ENCODE measurements around the gene TRMT6. TPM values are rescaled to one million over a fixed set of nuclear protein-coding genes. Genes with fewer than 3 reads are reported as not detected.

Gene TRMT6, protein sequence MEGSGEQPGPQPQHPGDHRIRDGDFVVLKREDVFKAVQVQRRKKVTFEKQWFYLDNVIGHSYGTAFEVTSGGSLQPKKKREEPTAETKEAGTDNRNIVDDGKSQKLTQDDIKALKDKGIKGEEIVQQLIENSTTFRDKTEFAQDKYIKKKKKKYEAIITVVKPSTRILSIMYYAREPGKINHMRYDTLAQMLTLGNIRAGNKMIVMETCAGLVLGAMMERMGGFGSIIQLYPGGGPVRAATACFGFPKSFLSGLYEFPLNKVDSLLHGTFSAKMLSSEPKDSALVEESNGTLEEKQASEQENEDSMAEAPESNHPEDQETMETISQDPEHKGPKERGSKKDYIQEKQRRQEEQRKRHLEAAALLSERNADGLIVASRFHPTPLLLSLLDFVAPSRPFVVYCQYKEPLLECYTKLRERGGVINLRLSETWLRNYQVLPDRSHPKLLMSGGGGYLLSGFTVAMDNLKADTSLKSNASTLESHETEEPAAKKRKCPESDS
- total RNA-seq (2014; rRNA removed; shearing (Covaris generic)): 26.9 and 29.1 TPM in 2 replicates
- 25.2 and 25.9 TPM in 2 replicates for polyA plus RNA-seq (2015; cell fraction: cytosol; rRNA removed)
- 24.9 and 30.0 TPM in 2 replicates for polyA plus RNA-seq (2015; cell fraction: nucleus; rRNA removed)

DNA sequence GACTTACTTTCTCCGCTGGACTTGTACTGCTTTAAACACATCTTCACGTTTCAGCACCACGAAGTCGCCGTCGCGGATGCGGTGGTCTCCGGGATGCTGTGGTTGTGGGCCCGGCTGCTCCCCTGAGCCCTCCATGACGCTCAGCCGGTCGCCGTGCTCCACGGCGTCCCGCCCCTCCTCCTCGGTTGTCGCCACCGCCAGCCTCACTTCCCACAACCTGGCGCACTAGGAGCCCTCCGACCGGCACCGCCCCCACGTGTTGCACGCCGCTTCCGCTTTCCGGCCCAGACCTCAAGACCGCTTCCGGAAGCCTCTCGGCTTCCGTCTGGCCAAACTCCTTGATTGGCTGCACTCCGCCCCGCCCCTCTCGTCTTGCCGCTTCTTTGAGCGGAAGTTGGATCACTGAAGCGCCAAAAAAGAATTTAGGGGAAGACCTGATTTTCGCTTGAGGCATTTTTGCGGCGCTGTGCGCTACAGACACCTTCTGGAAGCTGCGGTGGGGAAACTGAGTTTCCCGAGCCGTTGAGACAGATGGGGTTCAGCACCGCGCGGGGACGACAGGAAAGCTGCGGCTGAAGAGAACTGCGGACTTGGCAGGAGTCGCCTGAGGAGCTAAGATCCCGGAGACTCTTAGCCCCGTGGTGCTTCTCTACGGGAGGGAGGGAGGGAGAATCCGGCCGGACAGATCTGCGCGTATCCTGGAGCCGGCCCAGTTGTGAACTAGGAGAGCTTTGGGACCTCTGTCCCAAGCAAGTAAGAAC lies at the start of gene TRMT6, which contains the start of gene MCM8:
Gene TRMT6, minus strand, starts transcription at position 263 of the 761 bp plus-strand sequence. Its CDS starts 128 bp downstream, at position 135.
Gene MCM8, plus strand, starts transcription at position 382 of the 761 bp plus-strand sequence. CDS start 1,364 bp downstream, outside the sequence.
- peak; percentile 98 for DNase-seq (ENCODE audit: low read depth, low spot score)
- in situ Hi-C loops (cut with HindIII; ENCODE audit: low pct_unique_long_range_greater_than_20kb, low sequenced_read_pairs): no loop called here

DNA sequence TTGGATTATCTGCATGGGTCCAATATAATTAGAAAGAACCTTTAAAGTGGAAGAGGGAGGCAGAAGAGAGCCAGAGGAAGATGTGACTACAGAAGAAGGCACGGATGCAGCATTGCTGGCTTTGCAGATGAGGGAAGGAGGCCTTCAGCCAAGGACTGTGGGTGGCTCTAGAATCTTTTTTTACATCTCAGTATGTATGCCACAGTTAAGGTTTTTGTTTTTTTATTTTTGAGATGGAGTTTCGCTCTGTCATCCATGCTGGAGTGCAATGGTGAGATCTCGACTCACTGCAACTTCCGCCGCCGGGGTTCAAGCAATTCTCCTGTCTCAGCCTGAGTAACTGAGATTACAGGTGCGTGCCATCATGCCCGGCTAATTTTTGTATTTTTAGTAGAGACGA lies 49.5 kb upstream of the TRMT6 start:
- in situ Hi-C loops (cut with HindIII; ENCODE audit: low pct_unique_long_range_greater_than_20kb, low sequenced_read_pairs): no loop called here

DNA sequence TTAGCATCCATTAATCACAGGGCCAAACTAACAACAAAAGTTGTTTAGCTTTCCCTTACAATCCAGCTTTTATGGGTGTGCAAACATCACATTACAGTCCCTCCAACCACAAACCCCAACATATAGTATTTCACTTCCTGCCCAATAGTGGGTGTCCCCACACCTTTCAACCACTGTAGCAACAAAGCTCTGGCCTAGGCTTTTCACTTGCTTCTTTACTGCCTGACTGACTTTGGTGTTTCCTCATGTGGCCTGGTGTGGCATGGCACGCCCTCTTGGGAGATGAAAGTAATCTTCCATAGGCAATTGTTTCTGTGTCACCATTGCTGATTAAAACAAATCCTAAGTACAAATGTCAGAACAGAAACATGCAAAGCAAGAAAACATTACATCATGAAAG lies 46.4 kb upstream of the TRMT6 start:
- DNase-seq (ENCODE audit: low read depth, low spot score): no peak
- in situ Hi-C loops (cut with HindIII; ENCODE audit: low pct_unique_long_range_greater_than_20kb, low sequenced_read_pairs): no loop called here

More for the DNA sequence above, 49.5 kb upstream of the TRMT6 start:
- DNase-seq (ENCODE audit: low read depth, low spot score): no peak

DNA sequence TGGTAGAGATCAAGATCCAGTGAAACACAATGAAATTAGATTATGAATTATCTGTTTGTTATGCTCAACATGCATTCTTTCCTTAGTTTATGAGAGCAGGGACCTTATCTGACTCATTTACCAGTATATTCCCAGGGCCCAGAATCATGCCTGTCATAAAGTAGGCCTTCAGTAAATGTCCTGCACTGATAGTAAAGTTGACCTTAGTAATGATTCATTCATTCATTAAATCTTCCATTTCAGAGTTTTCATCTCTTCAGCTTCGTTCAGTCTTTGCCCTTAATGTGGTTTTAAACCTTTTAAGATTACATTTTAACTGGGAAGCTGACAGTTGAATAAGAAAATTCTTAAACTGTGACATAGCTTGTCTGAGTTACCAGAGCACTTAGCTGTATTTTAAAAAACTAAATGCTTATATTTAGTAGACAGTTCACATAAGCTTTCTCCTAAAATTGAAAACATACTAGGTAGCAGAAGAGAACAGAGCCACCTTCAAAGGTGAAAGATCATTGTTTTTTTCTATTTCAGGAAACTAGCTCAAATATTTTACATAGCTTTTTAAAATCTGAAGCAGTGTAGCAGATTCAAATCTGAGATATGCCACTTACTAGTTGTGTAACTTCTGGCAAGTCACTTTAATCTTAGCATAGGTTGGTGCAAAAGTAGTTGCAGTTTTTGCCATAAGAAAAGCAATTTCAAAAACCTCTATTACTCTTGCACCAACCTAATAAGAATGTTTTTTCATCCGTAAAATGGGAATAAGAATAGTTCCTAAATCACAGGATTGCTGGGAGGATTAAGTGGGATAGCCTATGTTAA lies 41.5 kb upstream of the TRMT6 start:
- no peak for DNase-seq (ENCODE audit: low read depth, low spot score)
- in situ Hi-C loops (cut with HindIII; ENCODE audit: low pct_unique_long_range_greater_than_20kb, low sequenced_read_pairs): no loop called here

DNA sequence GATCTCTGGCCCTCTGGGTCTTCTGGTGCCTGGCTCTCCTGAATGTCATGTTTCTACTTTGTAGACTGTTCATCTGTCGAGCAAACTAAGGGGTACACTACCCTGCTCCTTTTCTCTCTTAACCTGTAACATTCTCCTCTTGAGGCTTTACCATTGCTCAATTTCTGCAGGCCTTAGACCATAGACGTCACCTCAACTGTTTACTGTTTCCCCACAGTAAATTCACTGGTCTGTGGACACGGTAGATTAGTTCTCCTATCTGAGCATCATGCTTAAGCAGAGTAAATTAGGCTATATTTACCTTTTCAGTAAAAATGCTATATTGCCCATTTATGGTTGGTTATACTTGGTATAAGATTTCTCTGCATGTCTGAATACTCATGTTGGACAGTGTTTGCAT lies 40.6 kb upstream of the TRMT6 start:
- in situ Hi-C loops (cut with HindIII; ENCODE audit: low pct_unique_long_range_greater_than_20kb, low sequenced_read_pairs): no loop called here
- DNase-seq (ENCODE audit: low read depth, low spot score): no peak

DNA sequence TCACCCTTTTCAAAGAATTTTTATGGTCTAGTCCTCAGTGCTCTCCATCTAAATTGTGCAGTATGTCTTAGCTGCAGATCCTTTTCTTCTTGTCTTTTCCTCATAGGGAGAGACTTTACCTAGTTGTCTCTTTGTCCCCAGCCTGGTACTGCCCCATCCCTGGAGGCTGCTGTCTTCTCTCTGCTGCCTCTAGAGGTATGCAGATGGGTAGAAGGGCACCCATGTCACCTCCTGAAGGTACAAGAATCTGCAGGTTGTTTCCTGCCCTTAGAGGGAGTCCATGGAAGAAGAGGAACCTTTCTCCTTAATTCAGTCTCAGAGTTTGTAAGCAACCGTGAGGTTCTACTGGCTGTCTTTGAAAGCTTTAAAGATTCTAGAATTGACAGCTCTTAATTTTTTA lies 39.2 kb upstream of the TRMT6 start:
- DNase-seq (ENCODE audit: low read depth, low spot score): no peak
- in situ Hi-C loops (cut with HindIII; ENCODE audit: low pct_unique_long_range_greater_than_20kb, low sequenced_read_pairs): no loop called here

DNA sequence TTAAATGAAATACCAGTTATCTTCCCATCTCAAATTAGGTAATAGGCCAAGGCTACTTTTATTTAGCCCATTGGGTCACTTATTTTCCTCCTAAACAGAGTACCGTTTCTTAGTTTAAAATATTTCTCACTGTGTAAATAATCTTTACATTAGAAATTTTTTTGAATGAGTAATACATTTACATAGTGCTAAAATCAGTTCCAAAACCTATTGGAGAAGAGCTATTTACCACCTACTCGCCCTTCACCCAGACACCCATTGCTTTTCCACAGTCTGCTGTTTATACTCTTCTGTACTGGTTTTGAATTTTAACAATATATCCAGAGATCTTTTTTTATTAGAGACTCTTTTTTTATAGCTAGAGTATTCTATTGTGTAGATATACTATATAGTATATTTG lies 37.0 kb upstream of the TRMT6 start:
- DNase-seq (ENCODE audit: low read depth, low spot score): no peak
- in situ Hi-C loops (cut with HindIII; ENCODE audit: low pct_unique_long_range_greater_than_20kb, low sequenced_read_pairs): no loop called here

DNA sequence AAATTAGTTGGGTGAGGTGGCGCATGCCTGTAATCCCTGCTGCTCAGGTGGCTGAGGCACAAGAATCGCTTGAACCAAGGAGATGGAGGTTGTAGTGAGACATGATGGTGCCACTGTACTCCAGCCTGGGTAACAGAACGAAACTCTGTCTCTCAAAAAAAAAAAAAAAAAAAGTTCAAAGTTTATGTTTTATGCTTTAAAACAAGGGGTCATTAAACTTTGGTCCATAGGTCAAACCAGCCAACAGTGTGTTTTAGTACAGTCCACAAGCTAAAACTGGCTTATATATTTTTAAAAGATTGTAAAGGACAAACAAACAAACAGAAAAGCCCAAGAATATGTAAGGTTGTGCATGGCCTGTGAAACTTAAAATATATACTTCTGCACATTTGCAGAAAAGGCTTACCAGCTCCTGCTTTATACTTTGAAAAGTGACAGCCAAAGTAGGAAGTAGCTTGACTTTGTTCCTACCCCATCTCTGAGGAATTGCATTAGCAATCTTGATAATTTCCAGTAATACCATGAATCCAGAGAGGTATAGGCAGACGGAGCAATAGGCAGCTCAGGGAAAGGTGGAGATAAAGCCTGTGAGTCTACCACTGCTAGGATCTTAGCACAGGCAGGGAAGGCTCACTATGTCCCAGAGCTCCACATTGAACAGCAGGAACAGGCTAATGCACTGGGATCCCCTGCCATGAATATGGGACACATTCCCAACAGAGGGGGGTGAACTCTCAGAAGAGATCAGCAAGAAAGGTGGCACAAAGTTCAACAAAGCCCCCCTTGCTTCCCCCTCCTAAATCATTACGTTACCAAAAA lies 30.6 kb upstream of the TRMT6 start:
- in situ Hi-C loops (cut with HindIII; ENCODE audit: low pct_unique_long_range_greater_than_20kb, low sequenced_read_pairs): no loop called here
- no peak for DNase-seq (ENCODE audit: low read depth, low spot score)

DNA sequence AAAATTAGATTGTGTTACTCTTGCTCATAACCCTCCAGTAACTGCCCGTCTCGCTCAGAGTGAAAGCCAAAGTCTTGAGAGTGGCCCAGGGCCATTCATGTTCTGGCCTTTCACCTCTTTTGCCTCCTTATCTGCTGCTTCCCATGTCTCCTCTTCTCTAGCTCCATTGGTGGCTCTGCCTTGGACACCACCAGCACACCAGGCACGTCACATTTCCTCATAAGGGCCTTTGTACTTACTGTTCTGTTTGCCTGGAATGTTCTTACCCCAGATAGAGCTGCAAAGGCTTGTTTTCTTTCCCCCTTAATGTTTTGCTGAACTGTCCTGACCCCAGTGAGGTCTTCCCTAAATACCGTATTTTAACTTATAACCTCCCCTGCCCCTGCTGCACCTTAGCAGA lies 29.5 kb upstream of the TRMT6 start:
- in situ Hi-C loops (cut with HindIII; ENCODE audit: low pct_unique_long_range_greater_than_20kb, low sequenced_read_pairs): no loop called here
- DNase-seq (ENCODE audit: low read depth, low spot score): no peak

DNA sequence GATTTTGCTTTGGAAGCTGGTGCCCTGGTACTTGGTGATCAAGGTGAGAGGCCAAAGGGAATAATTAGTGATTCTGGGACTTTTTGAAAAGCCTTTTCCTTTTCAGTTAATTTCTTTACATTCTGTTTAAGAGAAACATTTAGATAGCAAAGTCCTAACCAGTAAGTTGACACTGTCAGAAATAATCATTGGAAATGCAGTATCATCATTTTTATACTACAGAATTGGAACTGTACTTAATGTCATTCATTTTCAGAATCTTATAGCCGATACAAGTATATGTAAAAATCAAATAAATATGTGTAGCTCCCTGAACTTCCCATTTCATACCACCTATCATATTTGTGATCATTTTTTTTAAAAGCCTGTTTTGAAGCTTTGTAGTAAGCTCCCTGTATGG lies 27.6 kb upstream of the TRMT6 start:
- in situ Hi-C loops (cut with HindIII; ENCODE audit: low pct_unique_long_range_greater_than_20kb, low sequenced_read_pairs): no loop called here

DNA sequence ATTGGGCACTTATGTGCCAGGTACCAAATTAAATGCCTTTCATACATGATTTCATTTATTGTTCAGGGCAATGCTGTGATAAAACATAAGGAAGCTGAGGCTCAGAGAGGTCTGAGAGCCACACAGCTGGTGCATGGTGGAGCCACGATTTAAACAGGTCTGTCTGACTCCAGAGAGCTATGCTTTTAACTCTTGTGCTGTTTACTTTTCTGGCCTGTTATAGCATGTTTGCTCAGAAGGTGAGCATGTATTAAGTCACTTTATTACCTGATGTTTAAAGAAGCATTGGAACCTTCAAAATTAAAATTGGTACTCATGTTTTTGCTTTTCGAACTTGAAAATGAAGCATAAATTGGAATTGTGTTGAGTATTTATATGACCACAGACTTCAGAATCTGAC lies 26.9 kb upstream of the TRMT6 start:
- DNase-seq (ENCODE audit: low read depth, low spot score): no peak
- in situ Hi-C loops (cut with HindIII; ENCODE audit: low pct_unique_long_range_greater_than_20kb, low sequenced_read_pairs): no loop called here

More for the DNA sequence above, 27.6 kb upstream of the TRMT6 start:
- DNase-seq (ENCODE audit: low read depth, low spot score): no peak

DNA sequence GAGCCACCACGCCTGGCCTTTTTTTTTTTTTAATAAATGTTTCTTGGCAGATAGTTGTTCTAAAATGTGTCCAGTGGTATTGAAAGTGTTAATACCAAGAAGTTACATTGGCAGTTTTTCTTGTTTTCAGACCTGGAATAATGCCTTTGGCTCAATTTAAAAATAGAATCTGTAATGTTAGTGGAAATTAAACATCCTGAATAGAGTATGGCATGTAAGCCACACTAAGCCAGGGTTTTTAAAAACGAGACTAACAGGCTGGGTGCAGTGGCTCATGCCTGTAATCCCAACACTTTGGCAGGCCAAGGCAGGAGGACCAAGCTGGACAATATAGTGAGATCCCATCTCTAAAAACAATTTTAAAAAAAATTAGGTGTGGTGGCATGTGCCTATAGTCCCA lies 25.4 kb upstream of the TRMT6 start:
- DNase-seq (ENCODE audit: low read depth, low spot score): no peak
- in situ Hi-C loops (cut with HindIII; ENCODE audit: low pct_unique_long_range_greater_than_20kb, low sequenced_read_pairs): no loop called here

DNA sequence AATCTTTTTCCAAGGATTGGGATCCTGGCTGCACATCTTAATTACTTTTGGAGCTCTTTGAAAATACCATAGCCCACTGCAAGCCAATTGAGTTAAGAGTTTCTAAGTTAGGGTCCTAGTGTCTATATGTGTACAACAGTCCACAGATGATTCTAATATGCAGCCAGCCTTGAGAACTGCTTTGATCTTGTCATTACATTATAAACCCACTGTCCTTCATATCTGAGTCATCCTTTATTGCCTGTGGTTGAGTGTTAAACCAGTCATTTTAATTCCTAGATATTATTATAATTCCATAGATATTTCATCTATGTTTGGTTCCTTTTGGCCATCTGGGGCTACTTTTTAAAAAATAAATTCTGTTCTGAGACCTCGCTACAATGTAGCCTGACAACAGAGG lies 24.2 kb upstream of the TRMT6 start:
- no peak for DNase-seq (ENCODE audit: low read depth, low spot score)
- in situ Hi-C loops (cut with HindIII; ENCODE audit: low pct_unique_long_range_greater_than_20kb, low sequenced_read_pairs): no loop called here

DNA sequence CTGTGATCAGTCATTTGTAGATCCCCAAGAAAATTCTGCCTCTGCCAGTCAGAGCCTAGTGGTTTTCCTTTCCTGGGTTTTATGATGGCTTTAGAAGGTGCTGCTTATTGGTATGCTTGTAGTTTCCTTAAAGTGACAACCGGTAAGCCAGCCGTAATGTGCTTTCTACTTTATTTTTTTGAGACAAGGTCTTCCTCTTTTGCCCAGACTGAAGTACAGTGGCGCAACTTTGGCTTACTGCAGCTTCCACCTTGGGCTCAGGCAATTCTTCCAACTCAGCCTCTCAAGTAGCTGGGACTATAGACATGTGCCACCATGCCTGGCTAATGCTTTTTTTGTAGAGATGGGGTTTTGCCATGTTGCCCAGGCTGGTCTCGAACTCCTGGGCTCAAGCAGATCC lies 23.6 kb upstream of the TRMT6 start:
- no peak for DNase-seq (ENCODE audit: low read depth, low spot score)
- in situ Hi-C loops (cut with HindIII; ENCODE audit: low pct_unique_long_range_greater_than_20kb, low sequenced_read_pairs): no loop called here

DNA sequence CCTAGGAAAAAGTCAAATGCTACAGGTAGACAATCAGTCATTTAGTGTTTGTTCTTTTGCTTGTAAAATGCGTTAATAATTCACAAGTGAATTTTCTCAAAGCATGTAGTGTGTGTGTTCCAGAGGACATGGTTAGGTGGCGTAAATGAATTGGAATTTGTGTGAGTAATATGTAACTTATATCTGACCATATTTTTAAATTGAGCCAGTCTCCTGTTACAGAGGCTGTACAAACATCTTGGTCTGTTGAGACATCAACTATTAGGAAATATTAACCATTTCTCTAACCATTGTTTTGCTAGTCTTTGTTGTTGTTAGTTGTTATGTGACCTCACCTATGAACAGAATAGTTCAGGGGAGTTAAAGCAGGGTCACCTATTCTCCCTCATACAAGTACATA lies 22.8 kb upstream of the TRMT6 start:
- in situ Hi-C loops (cut with HindIII; ENCODE audit: low pct_unique_long_range_greater_than_20kb, low sequenced_read_pairs): no loop called here
- DNase-seq (ENCODE audit: low read depth, low spot score): no peak

DNA sequence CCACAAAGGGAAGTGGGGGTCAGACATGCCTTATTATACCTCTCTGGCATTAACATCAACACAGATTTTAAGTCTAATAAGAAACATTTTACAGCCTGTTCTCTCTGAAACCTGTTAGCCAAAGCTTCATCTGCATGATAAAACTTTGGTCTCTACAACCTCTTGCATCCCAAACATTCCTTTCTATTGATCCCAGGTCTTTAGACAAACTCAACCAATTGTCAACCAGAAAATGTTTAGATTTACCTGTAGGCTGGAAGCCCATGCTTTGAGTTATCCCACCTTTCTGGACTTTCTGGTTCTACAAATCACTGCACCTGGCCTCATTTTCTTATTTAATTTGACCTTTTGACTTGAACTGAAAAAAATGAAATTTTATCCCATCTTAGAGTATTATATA lies 20.9 kb upstream of the TRMT6 start:
- DNase-seq (ENCODE audit: low read depth, low spot score): no peak
- in situ Hi-C loops (cut with HindIII; ENCODE audit: low pct_unique_long_range_greater_than_20kb, low sequenced_read_pairs): no loop called here

DNA sequence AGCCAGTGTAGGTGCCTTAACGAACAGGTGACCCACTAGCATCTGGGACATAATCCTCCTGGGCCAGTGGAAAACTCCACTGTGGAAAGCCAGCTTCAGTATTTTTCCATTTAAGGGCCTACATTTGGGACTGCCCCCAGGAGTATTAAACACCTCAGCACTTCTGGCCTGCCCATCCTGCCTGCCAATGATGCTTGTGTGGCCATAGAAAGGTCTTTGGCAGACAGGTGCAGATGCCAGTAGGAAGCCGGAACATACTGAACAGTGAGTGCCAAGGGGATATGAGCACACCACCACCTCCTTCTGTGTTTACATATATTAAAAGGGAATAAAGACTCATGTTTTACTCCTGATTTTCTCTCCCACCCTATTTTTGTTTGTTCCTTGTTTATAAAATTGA lies 20.0 kb upstream of the TRMT6 start:
- DNase-seq (ENCODE audit: low read depth, low spot score): no peak
- in situ Hi-C loops (cut with HindIII; ENCODE audit: low pct_unique_long_range_greater_than_20kb, low sequenced_read_pairs): no loop called here
